Neural crest cell (in vitro differentiated cells): ENCODE results near the gene TMEM181. TPM values are rescaled to one million over a fixed set of nuclear protein-coding genes. Genes with fewer than 3 reads are reported as not detected.

Experiments
- DNase-seq: peaks from one replicate; pipeline ENCODE4 v3.0.0; 2021; ENCODE audit warnings: low read depth, mixed read lengths, low spot score
- H3K27ac Mint-ChIP-seq: one replicate; pipeline ENCODE4 v1.8.0; 2021; ENCODE audit warnings: mild to moderate bottlenecking, mixed read lengths; ENCODE audit not compliant: unreplicated experiment
- H3K27me3 Mint-ChIP-seq: 2 replicates; pipeline ENCODE4 v1.8.0; 2021; ENCODE audit warnings: low read depth, mild to moderate bottlenecking, mixed read lengths
- H3K36me3 Mint-ChIP-seq: 2 replicates; pipeline ENCODE4 v1.8.0; 2021; ENCODE audit warnings: low read depth, mild to moderate bottlenecking, mixed read lengths
- H3K4me1 Mint-ChIP-seq: 2 replicates; pipeline ENCODE4 v1.8.0; 2021; ENCODE audit warnings: mixed read lengths
- H3K4me3 Mint-ChIP-seq: one replicate; pipeline ENCODE4 v1.8.0; 2021; ENCODE audit warnings: mild to moderate bottlenecking, mixed read lengths
- H3K9me3 Mint-ChIP-seq: 2 replicates; pipeline ENCODE4 v1.8.0; 2021; ENCODE audit warnings: mixed read lengths
- CTCF ChIP-seq: fragments of 200-600 bp; sonication (generic); conservative IDR thresholded peaks from 2 replicates; pipeline ENCODE4 v1.5.0; 2021; ENCODE audit warnings: antibody characterized with exemption, mild to moderate bottlenecking
- total RNA-seq: library from RNA; stranded (reverse); gene quantifications from 2 replicates; pipeline ENCODE4 v1.2.1, GENCODE V29; 2021

TMEM181 gene
- total RNA-seq, 1 donor from 2014 or later = 23.9 TPM

DNA sequence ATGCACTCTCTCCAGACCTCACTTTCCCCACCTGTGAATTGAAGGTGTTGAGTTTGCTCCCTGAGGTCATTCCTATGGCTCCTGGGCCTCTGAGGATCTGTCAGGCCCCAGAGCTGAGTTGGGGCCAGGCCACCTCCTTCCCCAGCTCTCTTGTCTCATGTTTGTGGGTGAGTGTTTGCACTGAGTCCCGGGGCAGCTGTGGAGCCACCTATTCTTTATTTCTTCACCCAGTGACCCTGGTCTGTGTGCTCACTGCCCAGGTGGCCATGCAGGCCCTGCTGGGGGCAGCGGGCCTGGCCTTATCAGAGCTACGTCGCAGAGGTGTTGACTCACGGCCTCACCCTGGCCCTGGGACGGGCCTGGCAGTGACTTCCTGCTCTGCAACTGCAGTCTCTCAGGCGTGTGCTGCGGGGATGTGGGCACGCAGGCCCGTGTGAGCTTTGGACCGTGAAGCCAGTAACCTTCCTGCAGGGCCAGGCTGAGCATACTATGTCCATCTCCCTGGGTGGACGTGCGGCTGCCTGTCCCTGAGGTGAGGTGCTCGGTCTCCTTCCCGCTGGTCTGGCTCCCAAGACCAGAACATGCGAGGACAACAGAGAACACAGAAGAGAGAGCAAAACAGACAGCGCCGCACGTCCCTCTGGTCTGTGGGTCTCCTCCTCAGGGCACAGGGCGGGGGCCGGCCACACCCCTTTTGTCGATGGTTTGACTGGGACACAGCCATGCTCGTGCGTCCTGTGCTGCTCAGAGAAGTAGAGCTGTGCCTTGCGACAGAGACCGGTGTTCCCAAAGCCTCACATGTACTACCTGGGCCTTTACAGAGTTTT is 12.1 kb downstream of the TMEM181 start:
- no peak for DNase-seq
- Mint-ChIP-seq H3K27ac (no peak overlapping the region), H3K27me3 (no peaks in the 10 kb centered on the region), H3K36me3 (peaks cover 6% of the 10 kb centered on the region), H3K4me3 (no peak overlapping the region), H3K9me3 (no peaks in the 10 kb centered on the region), H3K4me1 (peaks cover 40% of the 10 kb centered on the region)
- TF ChIP-seq CTCF = no peak

GRCh38 chr6:158572653-158573541 is 13.0 kb downstream of the TMEM181 start:
- Mint-ChIP-seq H3K27me3 (no peaks in the 10 kb centered on the region), H3K27ac (peak overlapping the region; percentile 88), H3K4me3 (no peak overlapping the region), H3K36me3 (peaks cover 10% of the 10 kb centered on the region), H3K9me3 (peaks cover 4% of the 10 kb centered on the region), H3K4me1 (peaks cover 34% of the 10 kb centered on the region)
- TF ChIP-seq CTCF = no peak
- no peak for DNase-seq

DNA sequence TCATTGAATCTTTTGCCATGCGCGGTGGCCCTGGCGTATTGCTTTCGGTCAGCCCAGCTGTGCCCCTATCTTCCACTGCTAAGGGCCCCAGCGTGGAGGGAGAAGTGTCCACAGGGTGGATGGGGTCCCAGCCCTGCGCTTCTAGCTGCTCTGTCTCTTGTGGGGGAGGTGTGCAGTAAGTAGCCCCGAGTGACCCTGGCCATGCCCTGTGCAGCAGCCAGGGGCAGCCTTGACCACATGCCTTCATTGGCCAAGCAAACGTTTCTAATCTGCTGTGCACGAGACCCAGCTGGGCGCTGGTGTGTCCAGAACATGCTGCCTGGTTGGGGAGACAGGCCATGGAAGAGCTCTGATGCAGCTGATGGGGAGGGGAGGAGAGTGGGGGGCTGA is 13.6 kb downstream of the TMEM181 start:
- no peak for DNase-seq
- no peak for TF ChIP-seq CTCF
- Mint-ChIP-seq H3K36me3 (peaks cover 15% of the 10 kb centered on the region), H3K27ac (no peak overlapping the region), H3K9me3 (peaks cover 4% of the 10 kb centered on the region), H3K4me3 (no peak overlapping the region), H3K4me1 (peaks cover 27% of the 10 kb centered on the region), H3K27me3 (no peaks in the 10 kb centered on the region)

GRCh38 chr6:158574800-158575199 is 14.9 kb downstream of the TMEM181 start:
- Mint-ChIP-seq H3K4me3 (no peak overlapping the region), H3K27ac (no peak overlapping the region), H3K9me3 (peaks cover 4% of the 10 kb centered on the region), H3K27me3 (no peaks in the 10 kb centered on the region), H3K4me1 (peaks cover 15% of the 10 kb centered on the region), H3K36me3 (peaks cover 17% of the 10 kb centered on the region)
- no peak for TF ChIP-seq CTCF
- no peak for DNase-seq

GRCh38 chr6:158575550-158575949 is 15.7 kb downstream of the TMEM181 start:
- Mint-ChIP-seq H3K9me3 (peaks cover 4% of the 10 kb centered on the region), H3K27me3 (no peaks in the 10 kb centered on the region), H3K36me3 (peaks cover 17% of the 10 kb centered on the region), H3K4me1 (peaks cover 9% of the 10 kb centered on the region), H3K27ac (no peak overlapping the region), H3K4me3 (no peak overlapping the region)
- DNase-seq = no peak
- TF ChIP-seq CTCF = no peak
